Gastroesophageal sphincter (tissue), 3 donors: ENCODE results near the gene FEZF1.

Experiments
- EP300 ChIP-seq: sonication (generic); formaldehyde crosslinking; IDR thresholded peaks from one replicate; pipeline ENCODE4 v1.6.1; 2017; ENCODE audit warnings: antibody characterized with exemption, mild to moderate bottlenecking
- POLR2A ChIP-seq, 2 donors: fragments of 450-650 bp; IDR thresholded peaks; one replicate each; pipeline ENCODE4 v1.6.1; 2017; ENCODE audit warnings: antibody characterized with exemption in 2 of 2, mild to moderate bottlenecking in 2 of 2, moderate library complexity in 1 of 2
- POLR2AphosphoS5 ChIP-seq: sonication (generic); formaldehyde crosslinking; IDR thresholded peaks from one replicate; pipeline ENCODE4 v1.6.1; 2017; ENCODE audit warnings: antibody characterized with exemption
- TF ChIP-seq, protein P1 (sequence below), 4 experiments: fragments of 200-600 bp in 2 of 4; fragments of 450-650 bp in 2 of 4; sonication (generic) in 1 of 4; IDR thresholded peaks; one replicate each; pipeline ENCODE4 v1.5.1; 2017 to 2019; ENCODE audit warnings: antibody characterized with exemption in 4 of 4, mild to moderate bottlenecking in 2 of 4, moderate library complexity in 2 of 4

DNA sequence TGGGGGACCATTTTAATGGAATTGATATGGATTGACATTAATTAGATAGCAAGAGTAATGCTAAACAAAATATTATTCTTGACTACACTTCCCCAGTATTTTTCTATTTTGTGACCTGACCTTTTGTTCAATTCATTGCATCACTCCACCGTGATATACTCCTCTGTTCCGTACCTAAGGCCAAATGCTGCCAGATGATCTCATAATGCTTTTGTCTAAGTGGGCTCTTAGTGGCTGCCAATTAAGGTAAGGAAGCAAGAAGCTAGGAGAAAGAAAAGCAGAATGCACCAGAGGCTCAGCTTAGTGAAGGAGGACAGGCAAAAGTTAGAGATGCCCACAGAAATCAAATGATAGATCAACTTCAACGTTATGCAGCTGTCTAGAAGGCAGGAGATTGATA is 36.4 kb downstream of the FEZF1 start:
- no peak for TF ChIP-seq POLR2A (IDR thresholded peaks at IDR 0.05)
- TF ChIP-seq, protein P1, sequence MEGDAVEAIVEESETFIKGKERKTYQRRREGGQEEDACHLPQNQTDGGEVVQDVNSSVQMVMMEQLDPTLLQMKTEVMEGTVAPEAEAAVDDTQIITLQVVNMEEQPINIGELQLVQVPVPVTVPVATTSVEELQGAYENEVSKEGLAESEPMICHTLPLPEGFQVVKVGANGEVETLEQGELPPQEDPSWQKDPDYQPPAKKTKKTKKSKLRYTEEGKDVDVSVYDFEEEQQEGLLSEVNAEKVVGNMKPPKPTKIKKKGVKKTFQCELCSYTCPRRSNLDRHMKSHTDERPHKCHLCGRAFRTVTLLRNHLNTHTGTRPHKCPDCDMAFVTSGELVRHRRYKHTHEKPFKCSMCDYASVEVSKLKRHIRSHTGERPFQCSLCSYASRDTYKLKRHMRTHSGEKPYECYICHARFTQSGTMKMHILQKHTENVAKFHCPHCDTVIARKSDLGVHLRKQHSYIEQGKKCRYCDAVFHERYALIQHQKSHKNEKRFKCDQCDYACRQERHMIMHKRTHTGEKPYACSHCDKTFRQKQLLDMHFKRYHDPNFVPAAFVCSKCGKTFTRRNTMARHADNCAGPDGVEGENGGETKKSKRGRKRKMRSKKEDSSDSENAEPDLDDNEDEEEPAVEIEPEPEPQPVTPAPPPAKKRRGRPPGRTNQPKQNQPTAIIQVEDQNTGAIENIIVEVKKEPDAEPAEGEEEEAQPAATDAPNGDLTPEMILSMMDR (IDR thresholded peaks at IDR 0.05): no peak
- TF ChIP-seq POLR2AphosphoS5: no peak
- TF ChIP-seq EP300: no peak
